OCI-LY1 (cell line): ENCODE results near the gene PTCHD1.

Experiments used
- H2AFZ ChIP-seq: fragments of 200-600 bp; sonication (generic), shearing (Covaris generic); 2 replicates; pipeline ENCODE4 v1.6.0; 2014; ENCODE audit warnings: antibody characterized with exemption, mild to moderate bottlenecking, low read length
- H3F3A ChIP-seq: fragments of 200-600 bp; sonication (generic), shearing (Covaris generic); 2 replicates; pipeline ENCODE4 v1.6.0; 2014; ENCODE audit warnings: mild to moderate bottlenecking, antibody characterized with exemption, low read length, moderate library complexity; ENCODE audit not compliant: insufficient read depth
- H3K27ac ChIP-seq: fragments of 200-600 bp; sonication (generic); 2 replicates; pipeline ENCODE4 v1.5.1; 2014; ENCODE audit warnings: low read length, mixed run types, mild to moderate bottlenecking, low read depth; ENCODE audit not compliant: poor library complexity, severe bottlenecking
- H3K27me3 ChIP-seq: fragments of 200-600 bp; sonication (generic); 2 replicates; pipeline ENCODE4 v1.6.0; 2014; ENCODE audit warnings: antibody characterized with exemption, mild to moderate bottlenecking, low read length, moderate library complexity; ENCODE audit not compliant: insufficient read depth
- H3K36me3 ChIP-seq: fragments of 200-600 bp; sonication (generic); 2 replicates; pipeline ENCODE4 v1.6.1; 2014; ENCODE audit warnings: mild to moderate bottlenecking, antibody characterized with exemption, low read length, moderate library complexity, mixed read lengths; ENCODE audit not compliant: insufficient read depth
- H3K4me1 ChIP-seq: fragments of 200-600 bp; sonication (generic); 2 replicates; pipeline ENCODE4 v1.5.1; 2014; ENCODE audit warnings: mild to moderate bottlenecking, low read length, moderate library complexity; ENCODE audit not compliant: insufficient read depth, severe bottlenecking
- H3K4me2 ChIP-seq: fragments of 200-600 bp; sonication (generic), shearing (Covaris generic); 2 replicates; pipeline ENCODE4 v1.6.1; 2014; ENCODE audit warnings: low read length
- H3K4me3 ChIP-seq: fragments of 200-600 bp; sonication (generic); 2 replicates; pipeline ENCODE4 v1.5.1; 2014; ENCODE audit warnings: low read length, low read depth, mild to moderate bottlenecking, mixed read lengths; ENCODE audit not compliant: poor library complexity, severe bottlenecking
- H3K79me2 ChIP-seq: fragments of 200-600 bp; shearing (Covaris generic); 2 replicates; pipeline ENCODE4 v1.6.1; 2016; ENCODE audit warnings: mixed run types, low read length, mixed read lengths; ENCODE audit not compliant: insufficient read depth
- H3K9ac ChIP-seq: fragments of 200-600 bp; sonication (generic), shearing (Covaris generic); 2 replicates; pipeline ENCODE4 v1.6.1; 2014; ENCODE audit warnings: mild to moderate bottlenecking, low read length, mixed read lengths
- H3K9me2 ChIP-seq: fragments of 200-600 bp; sonication (generic), shearing (Covaris generic); 2 replicates; pipeline ENCODE4 v1.6.1; 2014; ENCODE audit warnings: low read depth, mild to moderate bottlenecking, low read length, mixed read lengths
- H3K9me3 ChIP-seq: fragments of 200-600 bp; shearing (Covaris generic); 2 replicates; pipeline ENCODE4 v1.6.1; 2014; ENCODE audit warnings: low read length, mixed read lengths
- H4K20me1 ChIP-seq: fragments of 200-600 bp; sonication (generic), shearing (Covaris generic); 2 replicates; pipeline ENCODE4 v1.6.0; 2016; ENCODE audit warnings: mild to moderate bottlenecking, low read length; ENCODE audit not compliant: insufficient read depth
- CTCF ChIP-seq: fragments of 200-600 bp; sonication (generic), shearing (Covaris generic); IDR thresholded peaks from 2 replicates; pipeline ENCODE4 v1.5.1; 2017; ENCODE audit warnings: mild to moderate bottlenecking, antibody characterized with exemption, low read length, moderate library complexity, mixed read lengths
- EZH2 ChIP-seq: fragments of 200-600 bp; sonication (generic), shearing (Covaris generic); IDR thresholded peaks from 2 replicates; pipeline ENCODE4 v1.8.0; 2017; ENCODE audit warnings: borderline replicate concordance, mixed run types, mild to moderate bottlenecking, antibody characterized with exemption, low read length, moderate library complexity, mixed read lengths

PTCHD1 gene

DNA sequence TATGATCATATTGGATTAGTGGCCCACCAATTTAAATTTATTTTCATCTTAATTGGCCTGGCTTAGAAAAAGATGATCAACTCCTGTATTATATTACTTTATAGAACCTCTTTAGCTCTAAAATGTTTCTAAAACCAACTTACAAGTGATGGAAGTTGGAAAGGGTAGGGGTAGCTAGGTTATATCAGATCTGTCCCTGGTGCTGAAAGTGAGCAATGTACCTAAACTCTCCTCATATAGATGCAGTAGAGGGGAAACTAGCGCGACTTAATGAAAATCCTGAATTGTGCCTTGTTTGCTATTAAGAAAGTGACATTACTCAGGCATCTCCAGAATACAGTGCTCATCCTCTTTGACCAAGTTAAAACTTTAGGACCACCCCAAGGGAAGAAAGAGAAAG, 7.5 kb upstream of the PTCHD1 start:
- Histone ChIP-seq H3K27me3 (no peaks in the 10 kb centered on the region), H3K36me3 (no peaks in the 10 kb centered on the region), H4K20me1 (no peaks in the 10 kb centered on the region), H3K79me2 (no peaks in the 10 kb centered on the region), H3K4me1 (no peaks in the 10 kb centered on the region), H3K9me3 (no peaks in the 10 kb centered on the region), H3K9ac (no peak overlapping the region), H3F3A (no peaks in the 10 kb centered on the region), H2AFZ (no peak overlapping the region), H3K27ac (no peak overlapping the region), H3K4me2 (no peak overlapping the region), H3K9me2 (no peaks in the 10 kb centered on the region), H3K4me3 (no peak overlapping the region)
- TF ChIP-seq EZH2 (no peak), CTCF (no peak)

- no peaks in the 10 kb centered on the region for H3K4me1 ChIP-seq
- no peaks in the 10 kb centered on the region for H3F3A ChIP-seq
- no peaks in the 10 kb centered on the region for H3K79me2 ChIP-seq
- TF ChIP-seq CTCF (no peak), EZH2 (no peak)
- no peak overlapping the region for H3K4me2 ChIP-seq
- H2AFZ ChIP-seq: no peak overlapping the region
- H3K9ac ChIP-seq: no peak overlapping the region
- no peak overlapping the region for H3K4me3 ChIP-seq
- no peaks in the 10 kb centered on the region for H4K20me1 ChIP-seq
- no peaks in the 10 kb centered on the region for H3K36me3 ChIP-seq
- no peak overlapping the region for H3K27ac ChIP-seq
- no peaks in the 10 kb centered on the region for H3K9me3 ChIP-seq
- no peaks in the 10 kb centered on the region for H3K9me2 ChIP-seq
- H3K27me3 ChIP-seq: no peaks in the 10 kb centered on the region
Measured at GRCh38 chrX:23331701-23332100, 2.9 kb upstream of the PTCHD1 start.

DNA sequence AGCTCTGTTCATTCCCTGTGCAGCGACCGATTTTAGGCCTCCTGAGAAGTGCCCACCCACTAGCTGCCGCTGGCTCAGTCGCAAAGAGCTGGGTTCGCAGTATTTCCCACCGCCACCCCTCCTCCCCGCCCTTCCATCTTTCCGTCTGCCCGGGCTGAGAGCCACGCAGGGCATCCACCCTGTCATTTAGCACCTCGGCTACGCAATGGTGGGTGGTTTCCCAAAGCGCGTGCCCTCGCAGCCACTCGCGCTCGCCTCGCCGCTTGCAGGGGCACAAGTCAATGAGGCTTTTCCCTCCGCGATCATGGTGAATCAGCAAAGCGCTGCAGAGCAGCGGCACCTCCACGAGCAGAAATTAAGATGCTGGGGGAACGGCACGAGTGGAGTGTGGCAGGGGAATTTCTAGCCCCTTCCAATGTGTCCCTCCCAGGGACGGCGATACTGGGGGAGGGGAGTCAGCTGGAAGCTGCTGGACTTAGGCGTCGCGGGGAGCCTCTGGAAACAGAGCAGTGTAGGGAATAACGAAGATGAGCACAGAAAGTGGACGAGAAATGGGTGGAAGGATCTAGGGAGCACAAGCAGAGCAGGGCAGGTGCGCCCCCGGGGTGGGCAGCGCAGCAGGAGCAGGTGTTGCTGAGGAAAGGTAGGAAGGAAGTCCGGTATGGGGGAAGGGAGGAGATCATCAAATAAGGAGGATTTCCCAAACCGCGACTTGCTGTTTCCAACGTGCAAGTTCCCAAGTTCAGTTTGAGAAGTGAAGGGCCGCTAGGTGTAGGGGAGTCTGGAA, 2.4 kb upstream of the PTCHD1 start:
- Histone ChIP-seq H3K79me2 (no peaks in the 10 kb centered on the region), H3K27me3 (no peaks in the 10 kb centered on the region), H3K9ac (no peak overlapping the region), H3K4me1 (no peaks in the 10 kb centered on the region), H3F3A (no peaks in the 10 kb centered on the region), H4K20me1 (no peaks in the 10 kb centered on the region), H3K4me2 (no peak overlapping the region), H3K27ac (no peak overlapping the region), H3K36me3 (no peaks in the 10 kb centered on the region), H3K9me3 (no peaks in the 10 kb centered on the region), H3K4me3 (no peak overlapping the region), H2AFZ (no peak overlapping the region), H3K9me2 (no peaks in the 10 kb centered on the region)
- no peak for TF ChIP-seq CTCF
- TF ChIP-seq EZH2: no peak
